Neutrophil (primary cell): ENCODE data around the gene SLC9A3.

ENCODE experiments used
- H3K27ac ChIP-seq: fragments of 200-600 bp; sonication (generic); 2 replicates; pipeline ENCODE4 v1.5.1; 2016; ENCODE audit warnings: mild to moderate bottlenecking, moderate library complexity
- H3K27me3 ChIP-seq: fragments of 200-600 bp; sonication (generic); 2 replicates; pipeline ENCODE4 v1.6.0; 2016; ENCODE audit warnings: mild to moderate bottlenecking
- H3K36me3 ChIP-seq: fragments of 200-600 bp; sonication (generic); 2 replicates; pipeline ENCODE4 v1.5.1; 2017
- H3K4me1 ChIP-seq, 2 experiments: fragments of 200-600 bp in 1 of 2; sonication (generic) in 1 of 2; 1 replicate in 1 of 2; 2 replicates in 1 of 2; pipeline versions ENCODE4 v1.5.1 to v1.6.1; 2013 to 2016; ENCODE audit warnings: low read depth in 1 of 2, low read length in 1 of 2, mild to moderate bottlenecking in 1 of 2, moderate library complexity in 1 of 2; ENCODE audit not compliant: control insufficient read depth in 1 of 2, insufficient read depth in 1 of 2
- H3K4me3 ChIP-seq, 2 experiments: fragments of 200-600 bp in 1 of 2; sonication (generic) in 1 of 2; 1 replicate in 1 of 2; 2 replicates in 1 of 2; pipeline ENCODE4 v1.5.1; 2013 to 2016; ENCODE audit warnings: low read depth in 1 of 2, low read length in 1 of 2, mild to moderate bottlenecking in 1 of 2, moderate library complexity in 1 of 2
- H3K9me3 ChIP-seq: fragments of 200-600 bp; sonication (generic); 2 replicates; pipeline ENCODE4 v1.5.1; 2016
- CTCF ChIP-seq: fragments of 200-600 bp; sonication (generic); IDR thresholded peaks from 2 replicates; pipeline ENCODE4 v1.5.1; 2016; ENCODE audit warnings: antibody characterized with exemption

The SLC9A3 gene

GRCh38 chr5:516338-516925 lies 7.8 kb downstream of the SLC9A3 start:
- no peaks in the 10 kb centered on the region for H3K4me1 ChIP-seq
- no peaks in the 10 kb centered on the region for H3K36me3 ChIP-seq
- H3K9me3 ChIP-seq, result no peaks in the 10 kb centered on the region
- H3K27me3 ChIP-seq, result peaks cover 63% of the 10 kb centered on the region
- no peak overlapping the region for H3K4me3 ChIP-seq
- TF ChIP-seq CTCF, result no peak
- H3K27ac ChIP-seq, result no peak overlapping the region

GRCh38 chr5:515273-515836 lies 8.9 kb downstream of the SLC9A3 start:
- Histone ChIP-seq H3K4me3 (no peak overlapping the region), H3K36me3 (no peaks in the 10 kb centered on the region), H3K27ac (no peak overlapping the region), H3K9me3 (no peaks in the 10 kb centered on the region), H3K4me1 (no peaks in the 10 kb centered on the region), H3K27me3 (peaks cover 52% of the 10 kb centered on the region)
- no peak for TF ChIP-seq CTCF

- Histone ChIP-seq H3K27me3 (peaks cover 45% of the 10 kb centered on the region), H3K27ac (no peak overlapping the region), H3K4me1 (no peaks in the 10 kb centered on the region)
Measured at GRCh38 chr5:514673-515072, 9.6 kb downstream of the SLC9A3 start.

GRCh38 chr5:514101-514485 lies 10.2 kb downstream of the SLC9A3 start:
- Histone ChIP-seq H3K4me3 (no peak overlapping the region), H3K27me3 (peaks cover 39% of the 10 kb centered on the region), H3K36me3 (no peaks in the 10 kb centered on the region), H3K27ac (no peak overlapping the region), H3K4me1 (no peaks in the 10 kb centered on the region), H3K9me3 (no peaks in the 10 kb centered on the region)
- TF ChIP-seq CTCF, result no peak

More at GRCh38 chr5:514673-515072, 9.6 kb downstream of the SLC9A3 start:
- Histone ChIP-seq H3K9me3 (no peaks in the 10 kb centered on the region), H3K36me3 (no peaks in the 10 kb centered on the region), H3K4me3 (no peak overlapping the region)
- TF ChIP-seq CTCF, result no peak

- H3K9me3 ChIP-seq, result no peaks in the 10 kb centered on the region
- H3K36me3 ChIP-seq, result no peaks in the 10 kb centered on the region
- H3K27me3 ChIP-seq, result peaks cover 35% of the 10 kb centered on the region
- no peak overlapping the region for H3K27ac ChIP-seq
- H3K4me3 ChIP-seq, result no peak overlapping the region
- H3K4me1 ChIP-seq, result no peaks in the 10 kb centered on the region
- TF ChIP-seq CTCF, result no peak
Measured at GRCh38 chr5:513216-514100, 10.8 kb downstream of the SLC9A3 start.
